Activated B cell treated with CpG ODN at 0.5 μM for 24 hours (primary cell): ENCODE data around the gene RTP5. TPM values are rescaled to one million over a fixed set of nuclear protein-coding genes. Genes with fewer than 3 reads are reported as not detected.
A peak's percentile ranks its signal among the peaks of the same experiment; 100 is the strongest.

Source experiments
- ATAC-seq: fragments of 200-7000 bp; cut with Tn5 transposase; one replicate; pipeline ENCODE4 v1.10.0; 2021; ENCODE audit warnings: low read depth, mild to moderate bottlenecking, moderate library complexity
- CTCF ChIA-PET: fragments of 350-600 bp; sonication (Branson Sonifier 250); formaldehyde crosslinking; loops from one replicate; lab custom pipeline; 2021; ENCODE audit warnings: antibody characterized with exemption; lab: Charles Lee
- POLR2A ChIA-PET: fragments of 350-600 bp; sonication (Branson Sonifier 250); formaldehyde crosslinking; loops from one replicate; lab custom pipeline; 2021; ENCODE audit warnings: antibody characterized with exemption; lab: Charles Lee
- DNase-seq: peaks from one replicate; pipeline ENCODE4 v3.0.0; 2022
- H3K27ac Mint-ChIP-seq: one replicate; pipeline ENCODE4 v1.8.0; 2020; ENCODE audit warnings: mixed read lengths
- H3K27me3 Mint-ChIP-seq: one replicate; pipeline ENCODE4 v1.8.0; 2021; ENCODE audit warnings: mixed read lengths
- H3K36me3 Mint-ChIP-seq: one replicate; pipeline ENCODE4 v1.8.0; 2021; ENCODE audit warnings: low read depth, mixed read lengths
- H3K4me1 Mint-ChIP-seq: one replicate; pipeline ENCODE4 v1.8.0; 2021; ENCODE audit warnings: mixed read lengths
- H3K4me3 Mint-ChIP-seq: one replicate; pipeline ENCODE4 v1.8.0; 2020; ENCODE audit warnings: mild to moderate bottlenecking, mixed read lengths
- H3K9me3 Mint-ChIP-seq: one replicate; pipeline ENCODE4 v1.8.0; 2020; ENCODE audit warnings: mixed read lengths
- CTCF ChIP-seq: fragments of 200-600 bp; IDR thresholded peaks from one replicate; pipeline ENCODE4 v1.8.0; 2022; ENCODE audit warnings: antibody characterized with exemption, mild to moderate bottlenecking
- intact Hi-C: fragments of 100-400 bp; cut with micrococcal nuclease; formaldehyde crosslinking; loops from one replicate; pipeline ENCODE4 v1.15.1; 2024
- total RNA-seq: library from RNA; stranded (reverse); gene quantifications from 2 replicates; pipeline ENCODE4 v1.2.3, GENCODE V29; 2022

Gene RTP5
- total RNA-seq, 1 donor from 2014 or later, result not detected

GRCh38 chr2:241887806-241888522 is 18.4 kb downstream of the RTP5 start:
- Mint-ChIP-seq H3K36me3 (peaks cover 60% of the 10 kb centered on the region), H3K4me3 (no peak overlapping the region), H3K27me3 (no peaks in the 10 kb centered on the region), H3K9me3 (no peaks in the 10 kb centered on the region), H3K27ac (peak overlapping the region; percentile 50), H3K4me1 (peaks cover 54% of the 10 kb centered on the region)
- intact Hi-C loops, result loop anchor here (10.0 kb wide), 2 partner anchors 1753 to 1863 kb away; partner anchors contain the start of genes COPS9 and NDUFA10
- ChIA-PET CTCF (no interaction called here), POLR2A (no interaction called here)
- no peak for TF ChIP-seq CTCF
- DNase-seq, result no peak
- no peak for ATAC-seq

- peaks cover 47% of the 10 kb centered on the region for H3K4me1 Mint-ChIP-seq
- H3K36me3 Mint-ChIP-seq, result peaks cover 63% of the 10 kb centered on the region
- ChIA-PET CTCF (no interaction called here), POLR2A (no interaction called here)
- H3K27ac Mint-ChIP-seq, result peak overlapping the region; percentile 50
- ATAC-seq (no peak), DNase-seq (no peak)
- intact Hi-C loops, result loop anchor here (10.0 kb wide), 2 partner anchors 1754 to 1864 kb away; partner anchors contain the start of genes COPS9 and NDUFA10
- no peak for TF ChIP-seq CTCF
- H3K9me3 Mint-ChIP-seq, result no peaks in the 10 kb centered on the region
- H3K4me3 Mint-ChIP-seq, result no peak overlapping the region
- H3K27me3 Mint-ChIP-seq, result no peaks in the 10 kb centered on the region
Measured at GRCh38 chr2:241888641-241889040, 19.1 kb downstream of the RTP5 start.

GRCh38 chr2:241890524-241891235 is 21.2 kb downstream of the RTP5 start:
- peaks cover 54% of the 10 kb centered on the region for H3K36me3 Mint-ChIP-seq
- no peak overlapping the region for H3K4me3 Mint-ChIP-seq
- H3K27ac Mint-ChIP-seq, result no peak overlapping the region
- POLR2A ChIA-PET, result no interaction called here
- no peak for ATAC-seq
- TF ChIP-seq CTCF, result no peak
- CTCF ChIA-PET, result no interaction called here
- no peaks in the 10 kb centered on the region for H3K9me3 Mint-ChIP-seq
- no peak for DNase-seq
- H3K27me3 Mint-ChIP-seq, result no peaks in the 10 kb centered on the region
- intact Hi-C loops, result no loop called here
- peaks cover 34% of the 10 kb centered on the region for H3K4me1 Mint-ChIP-seq

- intact Hi-C loops, result no loop called here
- ChIA-PET CTCF (no interaction called here), POLR2A (no interaction called here)
- H3K27me3 Mint-ChIP-seq, result no peaks in the 10 kb centered on the region
- H3K9me3 Mint-ChIP-seq, result no peaks in the 10 kb centered on the region
- H3K27ac Mint-ChIP-seq, result no peak overlapping the region
- H3K4me3 Mint-ChIP-seq, result no peak overlapping the region
- ATAC-seq (no peak), DNase-seq (no peak)
- no peak for TF ChIP-seq CTCF
- peaks cover 28% of the 10 kb centered on the region for H3K4me1 Mint-ChIP-seq
- peaks cover 46% of the 10 kb centered on the region for H3K36me3 Mint-ChIP-seq
Measured at GRCh38 chr2:241891315-241891987, 21.9 kb downstream of the RTP5 start.

GRCh38 chr2:241891988-241892298 is 22.4 kb downstream of the RTP5 start:
- H3K27me3 Mint-ChIP-seq, result no peaks in the 10 kb centered on the region
- peaks cover 42% of the 10 kb centered on the region for H3K36me3 Mint-ChIP-seq
- no peaks in the 10 kb centered on the region for H3K9me3 Mint-ChIP-seq
- H3K4me3 Mint-ChIP-seq, result no peak overlapping the region
- ATAC-seq (no peak), DNase-seq (no peak)
- H3K4me1 Mint-ChIP-seq, result peaks cover 24% of the 10 kb centered on the region
- no peak for TF ChIP-seq CTCF
- H3K27ac Mint-ChIP-seq, result no peak overlapping the region
- intact Hi-C loops, result no loop called here
- ChIA-PET POLR2A (no interaction called here), CTCF (no interaction called here)
